Measurements from ENCODE around the gene SLC8A3.

DNA sequence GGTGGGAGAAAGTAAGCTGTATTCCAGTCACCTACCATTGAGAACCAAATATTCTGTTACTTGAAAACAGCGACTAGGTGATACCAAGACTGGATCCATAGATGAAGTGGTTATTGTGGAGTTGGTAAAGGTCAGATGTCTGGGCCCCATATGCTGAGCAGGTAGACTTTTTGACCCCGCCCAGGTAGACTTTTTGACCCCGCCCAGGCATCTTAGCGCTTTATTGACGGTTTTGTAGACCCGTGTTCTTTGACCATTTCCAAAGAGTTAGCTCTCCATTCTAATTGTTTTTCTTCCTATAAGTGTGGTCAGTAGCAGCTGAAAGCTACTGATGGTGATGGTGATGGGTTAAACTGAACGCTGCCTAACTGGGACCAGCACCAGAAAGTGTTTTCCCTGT, 61.6 kb downstream of the SLC8A3 start:
- TF ChIP-seq CTCF (IDR thresholded peaks at IDR 0.05; ENCODE audit: insufficient read depth, low read length), result no peak
- no peak for TF ChIP-seq GABPA (IDR thresholded peaks at IDR 0.05; ENCODE audit: low read depth)
- TF ChIP-seq POLR2AphosphoS5 (IDR thresholded peaks at IDR 0.05; ENCODE audit: low read depth), result no peak
- TF ChIP-seq REST (IDR thresholded peaks at IDR 0.05; ENCODE audit: insufficient replicate concordance, low read depth), result no peak

Measured in HL-60 (cell line).